ENCODE measurements around the gene MTMR3. TPM values are rescaled to one million over a fixed set of nuclear protein-coding genes. Genes with fewer than 3 reads are reported as not detected.
"Not testable (repeated sequence)": the region's sequence is repeated elsewhere in the genome, so short reads cannot be mapped to it uniquely, and the experiment has no call there.

Gene MTMR3
- total RNA-seq, 1 donor from 2014 or later, result 32.3 TPM

DNA sequence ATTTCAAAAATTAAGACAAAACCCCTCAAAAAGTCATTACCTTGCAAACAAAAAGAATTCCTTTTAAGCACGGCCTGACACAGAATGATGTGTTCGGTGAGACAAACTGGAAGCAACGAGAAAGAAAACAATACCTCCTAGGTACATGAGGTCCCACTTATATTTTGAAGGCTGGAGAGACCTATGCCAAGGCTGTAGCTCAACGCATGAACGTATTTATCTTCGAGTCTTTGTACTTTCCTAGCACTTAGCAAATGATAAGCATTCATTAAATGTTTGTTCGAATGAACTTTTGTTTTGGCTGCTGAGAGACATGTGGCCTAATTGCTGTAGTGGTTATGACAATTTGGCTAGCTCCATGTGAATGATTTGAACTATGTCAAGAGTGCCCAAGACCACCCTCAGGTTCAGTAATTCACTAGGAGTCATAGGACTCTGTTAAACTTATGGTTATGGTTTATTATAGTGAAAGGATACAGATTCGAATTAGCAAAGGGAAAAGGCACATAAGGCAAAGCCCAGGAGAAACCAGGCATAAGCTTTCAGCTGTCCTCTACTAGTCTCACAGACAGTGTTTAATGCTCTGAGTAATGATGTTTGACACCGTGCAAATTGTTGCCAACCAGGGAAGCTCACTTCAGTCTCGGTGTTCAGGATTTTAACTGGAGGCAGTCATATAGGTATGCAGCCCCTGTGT lies 171.2 kb downstream of the MTMR3 start:
- DNase-seq (ENCODE audit: missing footprints) (no peak), ATAC-seq (no peak)
- intact Hi-C loops (cut with DNase I), result no loop called here

DNA sequence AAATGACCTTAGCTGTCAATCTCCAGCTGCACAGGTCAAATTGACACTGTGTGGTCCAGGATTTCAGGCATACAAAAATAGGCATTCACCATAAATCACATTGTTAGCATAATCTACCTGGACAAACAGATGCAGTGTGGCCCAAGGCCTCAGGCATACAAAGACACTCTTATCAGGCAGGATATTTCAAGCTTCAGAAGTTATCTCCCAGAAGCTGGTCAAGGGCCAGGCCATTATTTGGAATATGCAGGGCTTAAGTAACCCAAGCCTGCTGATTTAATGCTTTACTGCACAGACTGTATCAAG lies 171.7 kb downstream of the MTMR3 start:
- DNase-seq (ENCODE audit: missing footprints), result no peak
- no peak for ATAC-seq
- intact Hi-C loops (cut with DNase I), result no loop called here

GRCh38 chr22:30056015-30056414 lies 173.0 kb downstream of the MTMR3 start:
- intact Hi-C loops (cut with DNase I), result no loop called here
- ATAC-seq (no peak), DNase-seq (ENCODE audit: missing footprints) (no peak)

GRCh38 chr22:30057375-30057774 lies 174.4 kb downstream of the MTMR3 start:
- no peak for ATAC-seq
- no peak for DNase-seq (ENCODE audit: missing footprints)
- intact Hi-C loops (cut with DNase I), result no loop called here

GRCh38 chr22:30059346-30060020 lies 176.5 kb downstream of the MTMR3 start:
- intact Hi-C loops (cut with DNase I); ATAC-seq; DNase-seq (ENCODE audit: missing footprints): not testable (repeated sequence)

DNA sequence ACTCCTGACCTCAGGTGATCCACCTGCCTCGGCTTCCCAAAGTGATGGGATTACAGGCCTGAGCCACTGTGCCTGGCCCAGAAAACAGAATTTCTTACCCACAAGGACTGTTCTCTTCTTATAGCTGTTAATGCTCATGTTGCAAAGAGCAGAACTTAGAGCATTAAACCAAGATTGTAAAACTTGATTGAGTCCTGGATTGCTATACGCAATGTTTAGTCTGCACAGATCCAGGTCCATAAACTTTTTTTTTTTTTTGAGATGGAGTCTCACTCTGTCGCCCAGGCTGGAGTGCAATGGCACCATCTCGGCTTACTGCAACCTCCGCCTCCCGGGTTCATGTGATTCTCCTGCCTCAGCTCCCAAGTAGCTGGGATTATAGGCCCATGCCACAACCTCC lies 178.1 kb downstream of the MTMR3 start:
- ATAC-seq; DNase-seq (ENCODE audit: missing footprints); intact Hi-C loops (cut with DNase I): not testable (repeated sequence)

DNA sequence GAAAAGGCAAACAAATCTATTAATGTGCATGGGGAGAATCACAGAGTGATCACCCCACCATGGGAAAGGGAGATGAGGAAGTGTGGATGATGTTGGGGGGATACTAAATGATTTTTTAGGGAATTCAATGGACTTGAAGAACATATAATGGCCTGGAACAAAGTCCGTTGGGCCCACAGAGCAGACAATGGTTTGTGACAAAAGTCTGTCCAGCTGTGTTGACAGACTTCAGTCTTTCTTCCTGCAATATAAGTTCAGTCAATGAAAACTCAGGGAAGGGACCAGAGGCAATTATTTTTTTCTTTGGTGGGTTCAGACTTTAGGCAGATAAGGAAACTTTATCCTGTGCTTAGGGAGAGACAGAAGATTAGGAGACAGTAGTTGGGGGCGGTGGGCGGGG lies 179.3 kb downstream of the MTMR3 start:
- DNase-seq (ENCODE audit: missing footprints) (no peak), ATAC-seq (no peak)
- intact Hi-C loops (cut with DNase I), result no loop called here

- intact Hi-C loops (cut with DNase I), result no loop called here
- ATAC-seq (no peak), DNase-seq (ENCODE audit: missing footprints) (no peak)
Measured at GRCh38 chr22:30062950-30063349, 180.0 kb downstream of the MTMR3 start.

GRCh38 chr22:30064172-30064571 lies 181.2 kb downstream of the MTMR3 start:
- no peak for ATAC-seq
- intact Hi-C loops (cut with DNase I), result no loop called here
- DNase-seq (ENCODE audit: missing footprints), result no peak

DNA sequence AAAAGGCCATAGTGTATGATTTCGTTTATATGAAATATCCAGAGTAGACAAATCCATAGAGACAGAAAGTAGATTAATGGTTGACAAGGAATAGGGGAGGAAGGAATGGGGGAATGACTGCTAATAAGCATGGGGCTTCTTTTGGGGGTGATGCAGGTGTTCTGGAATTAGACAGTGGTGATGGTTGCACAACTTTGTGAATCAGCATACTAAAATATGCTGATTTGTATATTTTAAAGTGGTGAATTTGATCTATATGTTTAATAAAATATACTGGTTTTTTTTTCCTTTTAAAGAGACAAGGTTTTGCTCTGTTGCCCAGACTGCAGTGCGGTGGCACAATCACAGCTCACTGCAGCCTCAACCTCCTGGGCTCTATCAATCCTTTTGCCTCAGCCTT lies 190.8 kb downstream of the MTMR3 start:
- intact Hi-C loops (cut with DNase I), result no loop called here
- ATAC-seq, result no peak
- DNase-seq (ENCODE audit: missing footprints), result no peak

DNA sequence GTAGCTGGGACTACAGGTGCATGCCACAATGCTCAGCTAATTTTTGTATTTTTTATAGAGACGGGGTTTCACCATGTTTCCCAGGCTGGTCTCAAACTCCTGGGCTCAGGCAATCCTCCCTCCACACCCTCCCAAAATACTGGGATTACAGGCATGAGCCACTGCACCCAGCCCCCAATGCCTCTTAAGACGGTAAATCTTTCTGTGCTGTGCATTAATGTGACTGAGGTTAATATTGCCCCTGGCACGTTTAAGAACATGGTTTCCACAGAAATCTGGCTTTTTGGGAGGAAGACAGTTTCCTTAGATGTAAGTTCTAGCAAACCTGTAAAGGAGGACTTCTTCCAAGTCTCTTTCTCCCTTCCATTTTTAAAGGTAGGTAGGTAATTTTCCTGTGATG lies 191.2 kb downstream of the MTMR3 start:
- DNase-seq (ENCODE audit: missing footprints) (no peak), ATAC-seq (no peak)
- intact Hi-C loops (cut with DNase I), result no loop called here

GRCh38 chr22:30074994-30075393 lies 192.0 kb downstream of the MTMR3 start:
- no peak for ATAC-seq

GRCh38 chr22:30077279-30077880 lies 194.4 kb downstream of the MTMR3 start:
- DNase-seq (ENCODE audit: missing footprints) (no peak), ATAC-seq (no peak)
- intact Hi-C loops (cut with DNase I), result no loop called here

More at GRCh38 chr22:30074994-30075393, 192.0 kb downstream of the MTMR3 start:
- intact Hi-C loops (cut with DNase I), result no loop called here
- DNase-seq (ENCODE audit: missing footprints), result no peak

DNA sequence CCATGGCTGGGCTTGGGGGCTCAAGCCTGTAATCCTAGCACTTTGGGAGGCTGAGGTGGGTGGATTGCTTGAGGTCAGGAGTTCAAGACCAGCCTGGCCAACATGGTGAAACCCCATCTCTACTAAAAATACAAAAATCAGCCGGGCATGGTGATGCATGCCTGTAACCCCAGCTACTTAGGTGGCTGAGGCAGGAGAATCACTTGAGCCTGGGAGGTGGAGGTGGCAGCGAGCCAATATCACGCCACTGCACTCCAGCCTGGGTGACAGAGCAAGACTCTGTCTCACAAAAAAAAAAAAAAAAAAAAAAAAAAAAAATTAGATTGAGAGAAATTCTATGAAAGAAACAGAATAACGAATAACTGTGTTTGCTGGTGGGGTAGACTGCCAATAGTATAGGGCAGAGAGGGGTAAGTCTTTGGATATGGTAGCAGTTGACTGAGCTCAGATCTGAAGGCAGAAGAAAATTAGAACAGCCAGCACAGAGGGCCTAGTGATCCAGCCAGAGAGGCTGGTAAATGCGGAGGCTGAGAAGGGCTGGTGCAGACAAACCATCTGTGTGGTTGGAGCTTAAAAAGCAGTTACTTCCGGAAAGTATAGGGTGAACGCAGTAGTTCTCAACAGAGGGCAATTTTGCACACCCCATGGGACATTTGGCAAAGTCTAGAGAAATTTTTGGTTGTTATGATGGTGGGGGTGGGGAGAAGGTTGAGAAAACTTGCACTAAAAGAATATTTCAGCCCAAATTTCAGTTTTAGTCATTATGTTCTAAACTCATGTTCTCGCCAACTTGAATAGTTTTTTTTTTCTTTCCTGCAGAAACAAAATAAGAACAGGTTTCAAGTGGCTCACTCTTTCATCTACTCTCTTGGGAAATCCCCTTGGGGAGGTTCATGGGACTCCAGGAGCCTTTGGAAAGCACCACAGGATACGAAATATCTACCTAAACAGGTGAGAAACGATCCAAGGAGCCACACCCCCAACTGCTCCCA lies 195.6 kb downstream of the MTMR3 start:
- intact Hi-C loops (cut with DNase I), result no loop called here
- DNase-seq (ENCODE audit: missing footprints), result no peak
- no peak for ATAC-seq

DNA sequence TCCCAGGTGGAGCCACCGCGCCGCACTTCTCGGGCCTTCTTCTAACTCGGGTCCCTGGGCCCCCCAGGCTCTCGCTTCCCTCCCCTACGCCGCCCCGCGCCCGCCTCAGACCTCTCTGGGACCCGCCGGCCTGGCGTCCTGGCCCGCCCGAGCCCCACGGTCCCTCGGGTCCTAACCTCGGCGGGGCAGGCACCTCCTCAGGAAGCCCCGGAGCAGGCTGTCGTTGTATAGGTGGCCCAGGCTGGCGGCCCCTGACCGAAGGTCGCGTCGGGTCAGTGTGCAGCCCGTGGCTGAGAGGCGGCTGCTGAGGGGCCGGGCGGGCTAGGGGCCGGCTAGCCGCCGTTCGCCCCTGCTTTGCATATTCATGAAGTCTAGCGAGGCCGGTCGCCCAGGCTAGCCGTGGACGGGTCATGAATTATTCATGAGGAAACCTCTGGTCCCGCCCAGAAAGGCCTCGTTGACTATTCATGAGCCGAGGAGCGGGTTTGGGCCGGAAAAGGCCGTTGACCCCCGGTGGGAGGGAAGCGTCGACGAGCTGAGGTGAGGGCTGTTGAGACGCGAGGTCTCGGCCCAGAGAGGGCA lies 197.1 kb downstream of the MTMR3 start, which contains the start of gene HORMAD2:
TSS of gene HORMAD2 (plus strand) at position 513 of the 582 bp plus-strand sequence. CDS start 13,489 bp downstream, outside the sequence.
- DNase-seq (ENCODE audit: missing footprints), result peak; percentile 60
- ATAC-seq, result peak; percentile 31

More for the DNA sequence above, 197.1 kb downstream of the MTMR3 start, which contains the start of gene HORMAD2:
- intact Hi-C loops (cut with DNase I), result no loop called here
